Endometrial microvascular endothelial cells (primary cell): ENCODE results near the gene LRRC8E. TPM values are rescaled to one million over a fixed set of nuclear protein-coding genes. Genes with fewer than 3 reads are reported as not detected.
"Not testable (repeated sequence)": the region's sequence is repeated elsewhere in the genome, so short reads cannot be mapped to it uniquely, and the experiment has no call there.

Experiments
- in situ Hi-C: cut with HindIII; loops from 2 replicates; pipeline ENCODE4 v1.10.0; 2017; ENCODE audit warnings: low sequenced_read_pairs, low pct_unique_long_range_greater_than_20kb; ENCODE audit errors: inconsistent ontology term
- total RNA-seq: library from RNA; depleted of rRNA; stranded (reverse); fragments of >200 nt; gene quantifications from one replicate; pipeline ENCODE4 v1.2.3, GENCODE V29; 2015; ENCODE audit errors: inconsistent ontology term

Gene LRRC8E
- total RNA-seq, 1 donor from 2014 or later, result 1.9 TPM

- in situ Hi-C loops, result no loop called here
Measured at GRCh38 chr19:7924651-7925170, 36.4 kb downstream of the LRRC8E start.

DNA sequence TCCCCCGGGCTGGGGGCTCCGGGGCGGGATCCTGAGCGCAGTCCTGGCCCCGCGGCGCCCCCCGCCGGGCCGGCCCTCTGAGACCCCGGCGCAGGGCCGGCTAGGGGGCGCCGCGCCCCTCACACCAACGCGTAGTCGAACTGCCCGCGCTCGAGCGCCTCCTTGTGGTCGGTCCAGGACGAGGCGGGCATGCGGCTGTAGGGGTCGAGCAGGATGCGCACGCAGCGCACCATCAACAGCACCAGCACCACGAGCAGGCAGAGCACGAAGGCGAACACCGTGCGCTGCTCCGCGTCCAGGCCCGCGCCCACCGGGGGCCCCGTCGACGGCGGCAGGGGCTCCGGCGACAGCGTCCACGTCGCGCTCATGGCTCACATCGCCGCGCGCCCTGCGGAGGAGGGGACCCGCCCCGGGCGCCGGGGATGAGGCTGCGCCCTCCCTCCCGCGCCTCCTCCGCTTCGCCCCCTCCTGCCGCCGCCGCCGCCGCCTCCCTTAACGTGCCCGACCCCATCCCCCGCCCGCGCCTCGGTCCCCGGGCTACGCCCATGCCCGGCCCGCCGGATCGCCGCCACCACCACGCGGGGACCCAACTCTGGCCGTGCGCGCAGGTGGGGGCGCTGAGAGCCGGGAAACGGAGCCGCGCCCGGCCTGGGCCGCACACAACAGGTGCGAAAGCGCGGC is 37.0 kb downstream of the LRRC8E start:
- in situ Hi-C loops, result no loop called here

DNA sequence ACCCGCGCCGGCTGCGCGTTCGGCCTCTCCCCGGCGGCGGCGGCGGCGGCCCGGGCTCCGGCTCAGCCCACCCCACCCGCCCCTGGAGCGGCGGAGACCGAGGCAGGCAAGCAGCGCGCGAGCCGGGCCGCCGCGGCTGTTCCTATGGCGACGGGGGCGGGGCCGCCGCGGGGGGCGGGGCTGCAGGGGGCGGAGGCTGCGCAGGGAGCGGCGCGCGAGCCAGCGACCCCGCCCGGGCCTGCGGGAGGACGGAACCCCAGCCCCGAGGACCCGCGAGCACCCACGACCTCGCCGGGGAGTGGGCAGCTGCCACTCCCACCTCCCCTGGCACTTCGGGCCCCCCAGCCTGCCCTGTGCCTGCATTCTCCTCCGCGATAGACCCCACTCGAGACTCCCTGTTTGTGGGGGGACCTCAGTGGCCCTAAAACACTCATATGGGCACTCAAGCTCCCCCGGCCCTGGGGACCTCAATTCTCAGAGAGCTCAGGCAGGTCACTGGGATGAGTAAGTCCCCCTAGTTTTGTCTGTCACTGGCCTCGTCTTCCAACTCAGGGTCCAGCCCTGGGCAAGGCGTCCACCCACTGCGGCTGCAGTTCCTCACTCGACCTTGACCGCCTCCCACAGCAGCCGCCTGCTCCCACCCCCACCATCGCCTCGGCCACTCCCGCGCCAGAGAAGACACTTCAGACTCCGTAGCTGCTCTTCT is 37.9 kb downstream of the LRRC8E start, which contains the start of gene CTXN1:
TSS of gene CTXN1 (minus strand) at position 115 of the 706 bp plus-strand sequence. CDS start 597 bp downstream, outside the sequence.
- in situ Hi-C loops, result no loop called here

- in situ Hi-C loops, result no loop called here
Measured at GRCh38 chr19:7926727-7927604, 38.7 kb downstream of the LRRC8E start.

DNA sequence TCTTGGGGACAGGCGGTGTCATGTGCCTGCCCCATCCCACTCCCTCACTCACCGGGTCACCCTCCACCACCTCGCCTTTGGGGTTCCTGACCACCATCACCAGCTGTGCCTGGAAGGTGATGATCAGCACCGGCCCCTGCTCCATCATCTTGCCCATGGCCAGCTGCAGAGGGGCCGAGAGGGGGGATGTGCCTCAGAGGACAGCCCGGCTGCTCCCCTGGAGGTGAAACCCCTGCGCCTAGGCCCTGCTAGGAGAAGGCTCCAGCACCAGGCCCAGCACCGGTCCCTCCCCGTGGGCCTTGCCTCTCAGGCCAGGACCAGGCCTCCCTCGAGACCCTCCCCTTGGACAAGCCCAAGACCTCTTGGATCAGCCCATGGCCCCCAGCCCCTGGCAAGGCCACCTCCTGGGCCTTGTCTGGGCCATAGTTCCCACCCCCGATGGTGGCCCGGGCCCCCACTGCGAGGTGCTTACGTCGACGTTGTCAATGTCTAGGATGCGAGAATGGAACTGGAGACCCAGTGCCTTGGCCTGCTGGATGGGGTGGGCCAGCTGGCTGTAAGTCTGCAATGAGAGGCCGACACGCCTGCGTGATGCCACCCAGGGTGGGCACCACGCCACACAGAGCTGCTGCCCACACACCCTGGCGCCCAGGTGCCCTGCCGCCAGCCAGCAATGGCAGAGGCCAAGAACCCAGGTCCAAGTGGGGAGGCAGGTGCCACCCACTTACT is 39.5 kb downstream of the LRRC8E start:
- in situ Hi-C loops, result no loop called here

DNA sequence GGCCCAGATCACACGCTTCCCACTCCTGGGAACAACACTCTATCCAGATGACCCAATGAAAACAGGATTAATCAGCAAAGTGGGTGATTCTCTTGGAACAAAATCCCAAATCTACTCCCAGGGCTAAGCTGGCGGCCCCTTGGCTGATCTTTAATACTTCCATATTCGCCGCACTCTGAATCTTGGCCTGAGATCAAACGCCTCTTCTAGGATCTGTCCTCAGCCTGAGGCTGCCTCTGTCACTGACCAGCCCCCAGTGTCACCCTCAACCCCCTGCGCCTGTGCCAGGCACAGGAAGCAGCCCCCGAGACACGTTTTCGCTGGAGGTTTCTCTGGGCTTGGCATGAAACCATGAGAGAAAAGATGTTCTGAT is 40.0 kb downstream of the LRRC8E start:
- in situ Hi-C loops, result no loop called here

DNA sequence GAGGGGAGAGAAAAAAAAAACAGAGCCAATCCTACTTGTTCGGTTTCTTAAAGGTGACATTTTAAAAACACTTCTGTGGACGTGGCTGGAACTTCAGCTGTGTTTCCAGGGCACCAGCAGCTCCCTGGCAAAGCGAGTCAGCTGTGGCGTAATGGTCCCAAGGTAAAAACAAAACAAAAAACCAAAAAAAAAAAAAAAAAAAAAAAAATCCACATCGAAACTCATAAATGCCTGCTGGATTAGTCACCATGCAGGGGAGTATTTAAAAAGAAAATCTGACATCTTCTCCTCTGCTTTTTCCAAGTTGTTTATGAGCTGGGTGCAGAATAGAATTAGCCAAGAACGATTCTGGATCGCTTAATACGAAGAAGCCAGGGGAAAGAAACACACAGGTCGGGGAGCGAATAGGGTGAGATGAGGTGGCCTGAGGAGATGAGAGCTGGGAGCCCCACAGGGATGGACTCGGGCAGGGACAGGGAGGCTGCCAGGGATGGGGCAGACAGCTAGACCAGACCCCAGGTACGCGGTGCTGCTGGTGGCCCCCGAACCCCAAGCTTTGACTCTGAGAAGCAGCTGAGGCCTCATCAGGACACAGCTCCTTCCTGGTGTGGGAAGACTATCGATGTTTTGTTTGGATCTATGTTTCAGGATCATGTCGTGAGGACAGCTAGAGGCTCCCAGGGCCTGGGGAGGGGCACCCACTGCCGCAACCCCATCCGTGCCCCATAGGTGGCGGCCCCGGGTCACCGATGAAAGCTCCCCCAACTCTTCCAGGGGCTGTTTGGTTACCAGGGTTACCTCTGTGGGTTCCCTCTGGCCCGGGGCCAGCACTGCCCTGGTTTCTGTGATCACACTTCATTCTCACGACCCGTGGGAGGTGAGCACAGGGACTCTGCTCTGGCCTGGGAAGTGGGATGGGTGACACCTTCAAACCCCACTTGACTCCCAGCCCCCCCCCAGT is 40.7 kb downstream of the LRRC8E start:
- in situ Hi-C loops, result no loop called here

DNA sequence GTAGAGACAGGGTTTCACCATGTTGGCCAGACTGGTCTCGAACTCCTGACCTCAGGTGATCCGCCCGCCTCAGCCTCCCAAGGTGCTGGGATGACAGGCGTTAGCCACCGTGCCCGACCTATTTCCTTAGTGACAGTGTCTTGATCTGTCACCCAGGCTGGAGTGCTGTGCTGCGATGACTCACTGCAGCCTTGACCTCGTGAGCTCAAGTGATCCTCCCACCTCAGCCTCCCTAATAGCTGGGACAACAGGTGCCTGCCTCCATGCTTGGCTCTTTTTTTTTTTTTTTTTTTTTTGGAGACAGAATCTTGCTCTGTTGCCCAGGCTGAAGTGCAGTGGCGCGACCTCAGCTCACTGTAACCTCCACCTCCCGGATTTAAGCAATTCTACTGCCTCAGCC is 41.7 kb downstream of the LRRC8E start:
- in situ Hi-C loops, result not testable (repeated sequence)

DNA sequence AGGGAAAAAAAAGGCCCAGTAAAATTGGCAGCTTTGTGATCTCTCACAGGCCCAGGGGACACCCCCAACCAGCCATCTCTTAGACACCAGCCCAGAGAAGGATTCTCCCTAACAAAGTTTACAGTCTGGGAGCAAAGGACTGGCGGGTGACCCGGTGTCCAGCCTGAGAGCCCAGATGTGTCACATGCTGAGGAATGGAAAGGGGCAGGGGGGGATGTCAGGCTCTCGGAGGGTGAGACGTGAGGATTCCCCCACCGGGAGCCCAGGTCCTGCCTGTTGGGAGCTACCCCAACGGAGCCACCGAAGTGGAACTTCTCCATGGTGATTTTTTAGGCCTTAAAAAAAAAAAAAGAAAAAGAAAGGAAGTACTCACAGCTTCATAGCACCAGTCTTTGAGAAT is 42.5 kb downstream of the LRRC8E start:
- in situ Hi-C loops, result no loop called here

DNA sequence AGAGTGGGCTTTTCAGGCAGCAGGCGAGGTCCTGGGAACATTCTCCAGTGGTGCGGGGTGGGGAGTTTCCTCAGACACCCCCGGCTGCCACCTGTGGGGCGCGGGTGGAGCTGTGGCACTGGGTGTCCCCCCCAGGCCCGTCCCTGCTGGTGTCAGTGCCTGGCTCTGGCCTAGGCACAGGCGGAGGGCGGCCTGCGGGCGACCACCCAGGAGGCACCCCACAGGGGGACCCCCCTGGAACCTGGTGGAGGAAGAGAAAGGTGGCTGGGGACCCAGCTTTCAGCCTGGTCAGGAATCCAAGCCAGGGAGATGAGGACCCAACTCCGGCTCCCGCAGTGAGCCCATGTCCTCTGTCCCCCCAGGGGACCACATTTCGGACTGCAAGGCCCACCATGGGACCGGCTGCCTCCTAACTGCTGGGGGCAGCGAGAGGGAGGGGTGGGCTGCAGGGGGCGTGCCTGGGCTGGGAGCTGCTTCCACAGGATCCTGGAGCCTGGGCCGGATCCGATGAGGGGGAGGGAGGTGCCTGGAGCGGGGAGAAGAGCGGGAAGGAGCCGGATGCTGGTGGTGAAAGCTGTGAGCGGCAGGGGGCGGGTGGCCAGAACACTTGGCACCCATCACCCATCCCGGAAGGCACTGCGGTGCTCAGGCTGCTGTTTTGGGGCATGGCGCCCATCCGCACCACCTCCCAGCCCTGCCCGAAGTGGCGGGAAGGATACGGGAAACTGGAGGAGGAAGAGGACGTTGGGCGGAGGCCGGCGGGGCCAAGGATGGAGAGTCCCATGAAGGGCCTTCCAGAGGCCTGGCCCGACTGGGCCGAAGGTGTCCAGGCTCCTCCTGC is 43.1 kb downstream of the LRRC8E start:
- in situ Hi-C loops, result no loop called here

DNA sequence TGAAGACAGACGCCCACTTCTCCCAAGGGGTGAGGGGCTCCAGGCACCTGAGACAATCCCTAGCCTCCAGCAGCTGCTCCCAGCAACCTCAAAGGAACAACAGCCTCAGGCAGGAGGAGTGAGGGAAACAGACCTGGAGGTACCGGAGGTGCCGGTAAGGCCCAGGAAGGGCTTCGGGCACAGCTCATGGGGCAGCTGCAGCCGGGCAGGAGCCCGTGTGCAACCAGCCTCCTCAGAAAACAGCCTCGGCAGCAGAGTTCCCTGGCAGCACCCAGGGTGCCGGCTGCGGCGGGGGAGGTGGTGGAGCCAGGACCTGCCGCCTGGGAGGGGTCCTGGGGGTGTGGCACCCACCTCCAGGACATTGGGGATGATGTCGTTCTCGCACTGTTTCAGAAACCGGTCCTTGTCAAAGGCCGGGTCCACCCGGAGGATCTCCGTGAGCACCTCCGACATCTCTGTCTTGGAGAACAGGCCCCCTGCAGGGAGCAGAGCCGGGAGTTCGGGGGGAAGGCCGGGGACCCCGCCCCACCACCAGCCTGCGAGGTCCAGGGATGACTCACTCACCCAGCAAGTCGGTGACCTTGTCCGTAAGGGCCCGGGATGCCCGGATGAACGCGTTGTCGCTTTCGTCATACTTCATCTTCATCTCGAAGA is 44.1 kb downstream of the LRRC8E start:
- in situ Hi-C loops, result no loop called here

GRCh38 chr19:7932930-7933300 is 44.6 kb downstream of the LRRC8E start:
- in situ Hi-C loops, result no loop called here

- in situ Hi-C loops, result no loop called here
Measured at GRCh38 chr19:7933411-7933810, 45.1 kb downstream of the LRRC8E start.

GRCh38 chr19:7933828-7934725 is 45.8 kb downstream of the LRRC8E start:
- in situ Hi-C loops, result no loop called here

GRCh38 chr19:7934766-7935165 is 46.5 kb downstream of the LRRC8E start:
- in situ Hi-C loops, result no loop called here

DNA sequence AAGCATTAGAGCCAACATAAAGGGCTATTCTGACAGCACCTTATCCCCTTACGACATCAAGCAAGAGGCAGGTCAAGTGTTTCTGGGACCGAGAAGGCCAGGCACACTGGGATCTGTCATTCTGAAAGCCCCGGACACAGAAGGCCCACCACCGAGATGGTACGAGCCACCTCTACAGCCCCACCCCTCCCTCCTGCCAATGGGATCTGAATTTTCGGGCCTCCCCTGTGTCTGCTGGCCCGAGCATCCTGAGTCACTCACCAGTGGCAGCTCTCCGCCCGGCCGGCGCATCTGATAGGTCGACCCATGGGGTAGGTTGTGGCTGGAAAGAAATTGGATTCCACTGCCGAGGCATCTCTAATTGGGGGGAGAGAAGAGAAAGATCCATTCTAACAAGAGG is 52.5 kb downstream of the LRRC8E start:
- in situ Hi-C loops, result no loop called here
